DMS114 treated with DMSO at 0.1 percent for 48 hours (cell line): Measurements from ENCODE around the gene TAX1BP1.
A peak's percentile ranks its signal among the peaks of the same experiment; 100 is the strongest.

Source experiments
- DNase-seq: peaks from one replicate; lab custom pipeline; 2025; ENCODE audit not compliant: unreplicated experiment; lab: John Stamatoyannopoulos, UW

The TAX1BP1 gene

DNA sequence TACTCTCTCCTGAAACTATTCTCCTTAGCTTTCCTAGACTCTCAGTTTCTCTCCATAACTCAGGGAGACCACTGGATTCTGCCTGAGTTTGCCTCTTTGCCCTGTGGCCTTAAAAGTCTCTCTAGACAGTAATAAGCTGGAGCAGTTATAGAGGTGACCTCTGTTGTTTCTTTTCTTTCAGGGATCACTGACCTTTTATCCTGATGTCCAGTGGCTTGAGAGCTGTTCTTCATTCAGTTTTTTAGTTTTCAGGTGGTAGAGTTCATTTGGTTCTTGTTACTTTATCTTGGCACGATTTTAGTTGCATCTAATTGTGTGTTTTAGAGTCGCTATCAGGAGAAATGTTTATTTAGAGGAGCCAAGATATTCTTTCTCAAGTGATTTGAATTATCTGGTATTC is 37.7 kb downstream of the TAX1BP1 start:
- no peak for DNase-seq

DNA sequence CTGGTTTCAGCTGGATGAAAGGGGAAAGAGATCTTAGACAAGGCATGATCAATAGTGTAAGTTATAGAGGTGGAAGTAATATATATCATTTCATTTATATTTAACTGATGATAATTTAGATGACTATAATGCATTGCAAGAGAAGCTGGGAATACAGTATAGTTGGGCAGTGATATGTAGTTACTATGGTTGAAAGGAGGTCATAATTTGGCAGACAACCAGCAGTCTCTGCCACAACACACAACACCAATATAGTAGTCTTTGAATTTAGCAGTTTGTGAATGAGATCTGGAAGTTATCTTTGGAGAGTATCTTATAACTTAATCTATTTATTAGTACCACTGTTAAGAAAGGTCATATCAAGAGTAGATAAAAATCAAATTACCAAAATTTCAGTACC is 39.9 kb downstream of the TAX1BP1 start:
- no peak for DNase-seq

DNA sequence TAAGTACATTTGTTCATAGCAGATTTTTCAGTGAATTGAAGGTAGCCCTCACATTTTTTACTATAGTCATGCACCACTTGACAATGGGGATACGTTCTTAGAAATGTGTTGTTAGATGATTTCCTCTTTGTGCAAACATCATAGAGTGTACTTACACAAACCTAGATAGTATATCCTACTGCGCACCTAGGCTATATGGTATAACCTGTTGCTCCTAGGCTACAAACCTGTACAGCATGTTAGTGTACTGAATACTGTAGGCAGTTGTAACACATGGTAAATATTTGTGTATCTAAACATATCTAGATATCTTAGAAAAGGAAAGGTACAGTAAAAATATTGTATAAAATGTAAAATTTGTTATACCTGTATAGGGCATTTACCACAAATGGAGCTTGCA is 41.2 kb downstream of the TAX1BP1 start:
- no peak for DNase-seq

DNA sequence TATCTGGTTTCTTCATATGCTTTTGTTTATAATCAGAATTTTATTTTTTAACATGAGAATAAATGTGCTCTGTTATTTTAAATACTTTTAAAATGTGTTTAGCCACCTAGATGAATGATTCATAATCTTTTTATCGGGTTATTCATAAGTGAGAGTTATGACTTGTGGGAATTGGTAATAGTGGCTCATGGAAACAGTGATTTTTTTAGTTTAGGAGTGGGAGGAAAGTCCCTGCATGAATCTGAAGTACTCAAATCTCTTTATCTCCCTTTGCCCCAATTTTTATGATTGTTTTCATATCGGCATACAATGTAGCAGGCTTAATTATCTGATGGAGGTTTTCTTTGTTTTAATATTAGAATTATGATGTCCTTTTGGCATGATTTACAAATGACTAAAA is 42.9 kb downstream of the TAX1BP1 start:
- no peak for DNase-seq

DNA sequence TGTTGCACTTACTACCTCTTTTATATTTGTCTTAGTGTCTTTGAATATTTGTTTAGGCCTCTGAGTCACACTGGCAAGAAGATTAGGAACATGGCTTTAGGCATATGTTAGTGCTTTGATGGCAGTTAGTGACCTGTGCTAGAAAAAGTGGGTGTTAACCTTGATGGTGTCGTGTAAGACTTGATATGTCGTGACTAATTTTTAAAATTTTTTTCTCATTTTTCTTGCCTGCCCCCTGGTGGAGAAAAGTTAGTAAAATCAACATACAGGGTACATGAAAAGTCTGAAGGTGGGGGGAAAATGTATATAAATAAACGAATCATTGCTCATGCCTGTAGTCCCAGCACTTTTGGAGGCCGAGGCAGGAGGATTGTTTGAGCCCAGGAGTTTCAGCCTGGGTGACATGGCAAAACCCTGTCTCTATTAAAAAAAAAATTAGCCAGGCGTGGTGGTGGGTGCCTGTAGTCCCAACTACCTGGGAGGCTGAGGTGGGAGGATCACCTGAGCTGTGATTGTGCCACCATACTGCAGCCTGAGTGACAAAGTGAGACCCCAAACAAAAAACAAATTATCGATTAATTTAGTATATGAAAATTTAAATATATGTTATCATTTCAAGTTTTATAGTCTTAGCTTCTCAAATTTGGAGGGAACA is 44.6 kb downstream of the TAX1BP1 start:
- DNase-seq, result peak; percentile 36

DNA sequence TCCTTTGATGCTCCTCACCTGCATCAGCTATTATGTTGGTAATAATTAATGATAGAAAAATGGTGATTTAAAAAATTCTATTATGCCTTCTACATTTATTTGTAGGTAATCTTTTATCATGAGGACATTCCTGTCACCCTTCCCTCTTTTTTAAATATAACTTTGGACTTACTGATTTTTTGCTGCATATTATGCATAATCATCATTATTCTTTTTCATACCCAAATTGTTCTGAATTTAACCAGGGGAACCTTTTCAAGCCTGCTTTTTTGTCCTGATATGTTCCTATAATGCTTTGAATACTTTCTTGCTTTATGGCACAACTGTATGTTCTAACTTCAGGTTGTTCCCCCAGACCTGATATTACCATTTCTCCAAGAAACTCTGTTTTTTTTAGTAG is 48.5 kb downstream of the TAX1BP1 start:
- no peak for DNase-seq

DNA sequence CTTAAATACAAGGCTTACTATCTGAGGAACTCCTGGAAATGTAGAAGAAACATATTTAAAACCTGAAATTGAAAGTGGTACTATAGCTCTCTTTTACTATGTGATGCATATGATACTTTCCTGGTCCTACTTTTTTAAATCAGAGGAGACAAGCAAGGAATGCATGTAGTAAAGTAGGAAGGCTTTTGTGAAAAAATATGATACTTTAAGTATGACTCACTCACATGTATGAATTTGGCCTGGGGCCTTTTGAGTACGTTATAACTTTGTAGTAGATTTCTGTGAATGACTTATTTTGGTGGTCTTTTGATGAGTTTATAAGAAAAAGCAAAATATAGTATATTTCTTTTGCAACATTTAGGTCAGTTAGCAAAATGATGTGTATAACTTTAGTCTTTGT is 53.8 kb downstream of the TAX1BP1 start:
- DNase-seq, result no peak

DNA sequence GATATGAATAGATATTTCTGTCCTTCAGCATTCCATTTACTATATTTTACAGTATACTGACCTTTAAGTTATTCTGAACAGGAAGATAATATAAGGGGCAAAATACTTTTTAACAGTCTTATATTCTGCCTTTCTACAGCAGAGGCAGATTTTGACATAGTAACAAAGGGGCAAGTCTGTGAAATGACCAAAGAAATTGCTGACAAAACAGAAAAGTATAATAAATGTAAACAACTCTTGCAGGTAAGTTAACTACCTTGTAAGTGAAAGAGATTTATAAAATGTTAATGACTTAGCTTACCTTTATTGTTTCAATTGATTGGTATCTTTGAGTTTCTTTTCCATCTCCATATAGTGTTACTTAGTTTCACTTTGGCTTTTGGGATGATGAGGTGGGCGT is 56.0 kb downstream of the TAX1BP1 start:
- no peak for DNase-seq

DNA sequence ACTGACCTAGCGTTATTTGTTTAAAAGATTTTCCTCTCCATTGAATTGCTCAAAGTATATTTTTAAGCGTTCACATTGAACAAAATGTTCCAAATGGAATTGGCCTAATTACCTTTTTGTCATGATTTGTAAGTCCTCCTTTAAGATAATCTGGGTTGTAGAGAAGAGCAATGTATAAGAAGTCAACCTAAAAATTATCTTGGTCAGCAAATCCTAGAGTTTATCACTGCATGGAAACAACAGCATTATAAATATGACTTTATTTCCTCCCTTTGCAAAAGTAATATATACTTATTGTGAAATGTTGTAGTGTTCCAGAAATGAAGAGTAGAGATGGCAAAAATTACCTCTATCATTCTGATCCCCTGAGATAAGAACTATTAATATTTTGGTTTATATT is 59.2 kb downstream of the TAX1BP1 start:
- no peak for DNase-seq

DNA sequence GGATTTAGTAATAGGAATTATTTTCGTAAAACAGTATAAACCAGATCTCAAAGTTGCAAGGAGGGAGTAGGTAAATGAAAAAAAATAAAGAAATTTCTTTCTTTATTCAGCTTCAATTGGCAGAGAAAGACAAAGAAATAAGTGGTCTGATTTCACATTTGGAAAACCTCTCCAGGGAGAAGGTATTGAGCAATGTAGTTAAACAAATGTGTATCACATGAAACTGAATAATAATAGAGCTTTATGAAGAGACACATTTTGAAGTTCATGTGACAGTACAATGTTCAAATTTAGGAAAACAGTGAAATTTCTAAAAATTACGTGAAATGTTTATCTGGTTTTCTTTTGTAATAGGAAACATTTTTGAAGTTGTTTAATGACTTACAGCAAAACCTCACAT is 63.0 kb downstream of the TAX1BP1 start:
- DNase-seq, result no peak

DNA sequence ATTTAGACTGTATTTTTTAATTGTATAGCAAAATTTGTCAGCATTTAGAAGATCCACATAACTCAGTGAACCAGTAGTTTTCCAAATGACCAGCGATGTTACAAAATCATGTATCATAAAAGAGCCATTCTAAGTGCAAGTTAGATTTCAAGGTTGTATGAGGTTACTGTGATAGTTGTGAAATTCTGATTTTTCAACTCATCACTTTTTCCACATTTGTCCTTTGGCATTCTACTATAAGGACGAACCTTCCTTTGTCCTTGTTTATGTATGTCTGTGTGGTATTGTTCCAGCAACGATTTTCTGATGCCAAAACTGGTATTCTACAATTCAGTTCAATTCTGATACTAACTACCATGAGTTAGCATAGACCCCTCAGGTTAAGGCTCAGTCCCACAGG is 64.2 kb downstream of the TAX1BP1 start:
- DNase-seq, result no peak

DNA sequence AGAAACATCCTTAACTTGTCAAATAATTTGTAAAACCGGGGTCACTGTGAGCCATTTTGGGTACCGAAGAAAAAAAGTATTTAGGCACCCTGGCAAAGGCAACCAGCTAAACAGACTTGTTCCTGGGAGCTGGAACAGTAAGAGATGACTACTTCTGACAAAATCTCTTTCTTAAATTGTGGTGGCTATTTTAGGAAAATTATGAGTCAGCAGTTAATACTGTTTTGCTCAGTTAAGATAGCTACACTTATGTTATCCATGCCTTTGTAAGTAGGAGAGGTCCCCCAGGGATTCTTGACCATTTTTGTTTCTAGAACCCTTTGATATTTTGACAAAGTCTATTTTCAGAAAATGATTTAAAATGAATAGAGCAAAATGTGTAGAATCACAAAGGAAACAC is 68.7 kb downstream of the TAX1BP1 start:
- DNase-seq, result no peak

DNA sequence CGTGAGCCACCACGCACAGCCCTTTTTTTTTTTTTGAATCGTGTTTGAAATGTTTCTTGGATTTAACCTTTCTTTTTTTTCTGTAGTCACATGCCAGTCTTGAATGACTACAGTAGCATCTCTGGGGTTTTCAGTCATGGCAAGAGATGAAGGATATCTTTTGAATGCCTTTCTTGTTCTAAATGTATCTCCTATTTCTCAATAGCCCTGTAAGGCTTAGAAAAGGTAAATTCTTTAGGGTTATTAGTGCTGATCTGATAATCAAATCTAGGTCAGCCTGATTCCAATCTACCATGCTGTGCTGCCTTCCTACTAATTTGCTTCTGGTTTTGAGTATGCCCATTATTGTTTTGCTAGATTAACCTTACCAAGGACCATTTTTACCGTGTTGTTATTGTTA is 70.2 kb downstream of the TAX1BP1 start:
- DNase-seq, result no peak

DNA sequence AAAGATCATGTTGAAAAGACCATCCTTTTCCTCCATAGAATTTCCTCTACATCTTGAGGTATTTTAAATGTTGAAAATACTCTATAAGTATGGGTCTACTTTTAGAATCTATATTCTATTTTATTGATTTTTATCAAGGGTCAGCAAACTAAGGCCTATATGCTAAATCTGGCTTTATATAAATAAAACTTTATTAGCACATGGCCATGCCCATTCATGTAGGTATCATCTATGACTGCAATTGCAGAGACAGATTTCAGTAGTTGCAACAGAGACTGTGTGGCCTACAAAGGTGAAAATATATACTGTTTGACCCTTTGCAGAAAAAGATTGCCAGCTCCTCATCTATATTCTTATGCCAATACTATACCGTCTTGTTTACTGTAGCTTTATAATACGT is 72.7 kb downstream of the TAX1BP1 start:
- DNase-seq, result no peak

DNA sequence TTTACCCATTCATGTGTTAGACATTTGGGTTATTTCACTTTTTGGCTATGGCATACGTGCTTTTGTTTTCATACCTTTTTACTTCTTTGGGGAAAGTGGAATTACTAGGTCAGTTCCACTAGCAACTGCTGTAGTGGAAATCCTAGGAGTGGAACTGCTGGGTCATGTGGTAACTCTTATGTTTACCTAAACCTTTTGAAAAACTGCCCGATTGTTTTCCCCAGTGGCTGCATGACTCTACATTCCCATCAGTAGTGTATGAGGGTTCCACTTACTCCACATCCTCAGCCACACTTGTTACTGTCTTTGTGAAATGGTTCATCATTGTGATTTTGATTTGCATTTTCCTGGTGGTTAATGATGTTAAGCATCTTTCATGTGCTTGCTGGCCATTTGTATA is 82.3 kb downstream of the TAX1BP1 start:
- no peak for DNase-seq

DNA sequence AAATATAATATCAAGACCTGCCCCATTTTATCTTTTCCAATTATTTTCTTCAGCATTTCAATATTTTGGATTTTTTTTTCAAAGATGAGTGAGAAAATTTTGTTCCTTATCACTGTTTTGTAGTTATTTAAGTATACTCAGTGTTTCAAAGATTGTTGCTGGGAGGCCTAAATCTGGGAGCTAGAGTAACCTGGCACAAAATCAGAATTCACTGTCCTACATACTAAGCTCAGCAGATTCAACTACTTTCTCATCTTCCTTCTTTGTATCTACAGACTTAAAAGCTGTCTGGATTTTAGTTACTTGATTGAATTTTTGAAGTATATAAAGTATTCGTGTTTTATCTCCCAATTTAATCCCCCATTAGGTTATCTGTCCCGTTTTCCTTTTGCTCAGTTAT is 85.9 kb downstream of the TAX1BP1 start:
- DNase-seq, result no peak

DNA sequence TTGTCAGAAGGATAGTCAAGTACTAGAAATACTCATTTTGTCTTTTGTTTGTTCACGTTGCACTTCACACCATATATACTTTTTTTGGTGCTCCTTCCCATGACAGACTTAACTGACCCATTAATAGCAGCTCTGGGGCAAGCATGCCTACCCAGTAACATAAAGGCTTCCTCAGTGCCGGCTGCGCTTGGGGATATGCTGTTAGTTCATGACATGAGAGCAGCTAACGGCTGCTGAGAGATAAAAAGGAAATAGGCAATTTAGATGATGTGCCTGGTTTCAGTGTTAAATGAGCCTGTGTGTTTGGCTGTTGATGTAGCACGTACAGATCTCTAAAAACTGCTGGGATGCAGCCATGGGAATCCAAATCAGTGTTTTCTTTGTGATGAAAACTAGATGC is 86.4 kb downstream of the TAX1BP1 start:
- DNase-seq, result no peak

DNA sequence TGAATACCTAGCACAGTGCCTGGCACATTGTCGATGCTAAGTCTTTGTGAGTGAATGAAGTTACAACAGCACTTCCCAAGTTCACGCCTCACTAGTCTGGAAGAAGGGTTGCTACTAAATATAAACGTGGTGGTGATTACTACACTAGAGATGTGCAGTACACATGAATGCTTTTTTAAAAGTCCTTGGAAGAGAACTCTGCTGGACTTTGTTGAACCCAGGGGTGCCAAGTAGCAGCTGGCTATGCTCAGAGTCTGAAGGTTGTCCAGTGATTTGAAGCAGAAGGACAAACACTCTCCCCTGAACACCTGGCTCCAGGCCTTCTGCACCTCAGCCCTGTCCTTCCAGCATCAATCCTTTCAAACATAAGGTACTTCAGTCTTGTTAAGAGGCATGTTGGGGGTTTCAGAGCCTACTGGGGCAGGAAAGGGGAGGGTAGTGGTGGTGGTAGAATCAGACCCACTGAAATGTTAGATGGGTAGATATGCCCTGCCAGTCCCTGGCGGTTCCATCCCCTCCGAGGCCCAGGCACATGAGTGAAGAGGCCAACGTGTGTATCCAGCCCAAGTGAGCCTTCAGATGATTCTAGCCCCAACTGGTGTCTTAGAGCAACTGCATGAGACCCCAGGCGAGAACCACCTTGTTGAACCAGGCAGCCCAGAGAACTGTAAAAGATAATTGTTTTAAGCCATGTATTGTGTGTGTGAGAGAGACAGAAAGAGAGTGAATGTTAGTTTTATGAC is 94.4 kb downstream of the TAX1BP1 start:
- DNase-seq, result no peak

DNA sequence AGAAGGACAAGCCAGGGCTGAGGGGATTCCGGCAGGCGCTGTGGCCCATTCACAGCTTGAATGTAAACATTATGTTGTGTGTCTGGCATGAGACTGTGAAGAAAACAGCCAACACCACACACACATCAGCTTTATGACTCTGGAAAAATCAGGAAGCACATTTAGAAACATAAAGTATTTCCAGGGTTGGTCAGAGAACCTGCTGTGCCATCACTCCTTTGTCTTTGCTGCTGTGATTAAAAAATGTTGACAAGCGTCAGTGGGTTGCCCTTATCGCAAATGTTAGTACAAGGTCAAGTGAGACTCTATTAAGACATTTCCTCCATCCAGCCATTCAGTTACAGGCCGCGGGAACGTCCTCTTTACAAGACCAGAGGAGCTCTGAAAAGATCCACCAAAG is 95.4 kb downstream of the TAX1BP1 start:
- no peak for DNase-seq

DNA sequence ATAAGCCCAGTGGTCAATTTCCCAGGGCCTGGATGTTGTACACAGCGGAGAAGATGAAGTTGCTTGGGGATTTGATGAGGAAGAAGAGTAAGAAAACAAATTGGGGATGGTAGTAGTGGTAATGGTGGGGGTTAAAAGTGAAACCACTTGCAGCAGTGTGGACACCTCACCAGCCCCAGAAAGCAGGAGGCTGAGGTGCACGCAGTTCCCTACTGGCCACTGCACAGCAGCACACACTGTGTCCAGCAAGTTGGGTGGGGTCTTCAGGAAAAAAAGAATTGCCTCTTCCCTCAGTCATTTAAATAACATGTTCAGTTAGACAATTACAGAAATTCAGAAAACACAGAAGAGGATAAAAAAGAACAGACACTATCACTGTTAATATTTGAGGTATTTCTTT is 96.6 kb downstream of the TAX1BP1 start:
- DNase-seq, result no peak

DNA sequence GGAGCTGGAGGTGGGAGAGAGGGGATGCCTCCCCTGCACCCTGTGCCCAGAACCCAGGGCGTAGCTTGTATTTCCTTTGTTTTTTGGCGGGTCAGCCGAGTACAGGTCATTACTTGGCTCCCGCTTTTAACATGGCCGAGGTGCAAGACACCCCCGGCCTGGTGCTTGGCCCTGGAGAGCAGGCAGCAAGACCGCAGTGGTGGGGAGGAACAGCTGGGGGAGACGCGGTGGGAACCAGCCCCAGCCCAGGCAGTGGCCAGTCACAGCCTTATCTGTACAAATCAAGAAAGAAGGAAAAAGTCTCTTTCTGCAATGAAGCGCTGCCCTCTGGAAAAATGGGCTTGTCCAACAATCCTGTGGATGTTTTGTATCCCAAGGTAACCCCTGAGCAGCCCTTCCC is 99.1 kb downstream of the TAX1BP1 start:
- DNase-seq, result no peak

DNA sequence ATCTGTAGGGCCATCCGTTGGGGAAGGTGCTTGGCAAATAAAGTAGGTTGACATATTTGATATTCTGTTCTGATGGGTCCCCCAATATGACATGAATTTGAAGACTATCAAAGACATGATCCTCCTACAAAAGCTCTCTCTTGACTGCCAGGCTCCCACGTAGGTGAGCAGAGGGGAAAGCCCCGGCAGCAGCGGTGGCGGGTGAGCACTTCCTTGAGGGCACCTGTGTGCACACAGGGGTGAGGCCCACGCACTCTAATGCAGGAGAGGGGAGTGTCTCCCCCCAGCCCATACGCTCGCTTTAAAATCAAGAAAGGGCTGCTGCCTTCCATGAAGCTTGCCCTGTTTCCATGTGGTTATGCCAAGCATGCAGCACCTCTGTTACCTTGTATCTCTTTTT is 100.4 kb downstream of the TAX1BP1 start:
- no peak for DNase-seq

DNA sequence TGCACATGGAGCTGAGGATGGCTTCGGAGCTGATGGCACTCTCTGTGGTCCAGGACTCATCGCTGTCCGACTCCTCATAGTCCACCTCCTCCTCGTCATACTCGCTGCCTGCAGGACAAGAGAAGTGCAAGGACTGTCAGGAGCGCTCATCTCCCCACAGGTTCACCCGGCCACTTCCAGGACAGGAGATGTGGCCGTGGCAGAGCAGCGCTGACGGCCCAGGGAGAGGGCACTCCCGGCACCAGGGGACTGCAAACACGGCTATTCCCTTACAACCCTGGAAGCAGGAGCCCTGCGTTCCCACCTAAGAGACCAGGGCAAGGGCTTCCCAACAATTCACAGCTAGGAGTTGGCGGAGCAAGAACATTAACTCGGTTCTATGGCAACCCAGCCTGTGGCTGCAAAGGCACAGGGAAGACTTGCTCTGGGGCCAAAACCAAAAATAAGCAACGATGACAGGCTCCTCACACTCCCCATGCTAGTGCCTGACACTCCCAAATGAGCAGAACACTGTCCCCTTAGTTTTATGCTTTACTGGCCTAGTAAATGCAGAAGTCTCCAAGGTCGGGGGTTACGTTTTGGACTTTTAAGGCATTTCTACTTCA is 100.9 kb downstream of the TAX1BP1 start:
- no peak for DNase-seq
